GM20431 (cell line): ENCODE measurements around the gene EAPP.
"Not testable (repeated sequence)": the region's sequence is repeated elsewhere in the genome, so short reads cannot be mapped to it uniquely, and the experiment has no call there.

Experiments used
- in situ Hi-C: fragments of 300-500 bp; cut with MseI, MboI; formaldehyde crosslinking; loops from one replicate; pipeline ENCODE4 v1.15.0; 2020; ENCODE audit warnings: low sequenced_read_pairs; ENCODE audit not compliant: unreplicated experiment

Gene EAPP

GRCh38 chr14:34538871-34539406 is 562 bp downstream of the EAPP start:
- in situ Hi-C loops: no loop called here

GRCh38 chr14:34538096-34538495 is 1.4 kb downstream of the EAPP start:
- in situ Hi-C loops: not testable (repeated sequence)

GRCh38 chr14:34537677-34538009 is 1.9 kb downstream of the EAPP start:
- in situ Hi-C loops: no loop called here

GRCh38 chr14:34536951-34537676 is 2.4 kb downstream of the EAPP start:
- in situ Hi-C loops: no loop called here

GRCh38 chr14:34527591-34527990 is 11.9 kb downstream of the EAPP start:
- in situ Hi-C loops: no loop called here

GRCh38 chr14:34524216-34524615 is 15.3 kb downstream of the EAPP start:
- in situ Hi-C loops: not testable (repeated sequence)

- in situ Hi-C loops: no loop called here
These were observed 17.0 kb downstream of the EAPP start for GRCh38 chr14:34522496-34522895.

GRCh38 chr14:34521071-34521470 is 18.4 kb downstream of the EAPP start:
- in situ Hi-C loops: not testable (repeated sequence)

GRCh38 chr14:34520304-34520970 is 19.1 kb downstream of the EAPP start:
- in situ Hi-C loops: not testable (repeated sequence)

GRCh38 chr14:34507884-34508283 is 31.6 kb downstream of the EAPP start:
- in situ Hi-C loops: no loop called here

- in situ Hi-C loops: no loop called here
These were observed 32.0 kb downstream of the EAPP start for GRCh38 chr14:34507459-34507858.

- in situ Hi-C loops: not testable (repeated sequence)
These were observed 34.4 kb downstream of the EAPP start for GRCh38 chr14:34505124-34505491.

- in situ Hi-C loops: not testable (repeated sequence)
These were observed 35.5 kb downstream of the EAPP start for GRCh38 chr14:34504027-34504426.

GRCh38 chr14:34502545-34503225 is 36.8 kb downstream of the EAPP start:
- in situ Hi-C loops: no loop called here

- in situ Hi-C loops: no loop called here
These were observed 37.5 kb downstream of the EAPP start for GRCh38 chr14:34502001-34502400.

- in situ Hi-C loops: no loop called here
These were observed 38.4 kb downstream of the EAPP start for GRCh38 chr14:34501004-34501580.

- in situ Hi-C loops: no loop called here
These were observed 40.7 kb downstream of the EAPP start for GRCh38 chr14:34498684-34499412.

GRCh38 chr14:34496679-34497513 is 42.6 kb downstream of the EAPP start:
- in situ Hi-C loops: no loop called here

- in situ Hi-C loops: no loop called here
These were observed 43.4 kb downstream of the EAPP start for GRCh38 chr14:34496007-34496678.
